ENCODE results near the gene MYO3A. TPM values are rescaled to one million over a fixed set of nuclear protein-coding genes. Genes with fewer than 3 reads are reported as not detected.
"Not testable (repeated sequence)": the region's sequence is repeated elsewhere in the genome, so short reads cannot be mapped to it uniquely, and the experiment has no call there.

Gene MYO3A
- total RNA-seq, 2 experiments from 2014 or later = not detected

DNA sequence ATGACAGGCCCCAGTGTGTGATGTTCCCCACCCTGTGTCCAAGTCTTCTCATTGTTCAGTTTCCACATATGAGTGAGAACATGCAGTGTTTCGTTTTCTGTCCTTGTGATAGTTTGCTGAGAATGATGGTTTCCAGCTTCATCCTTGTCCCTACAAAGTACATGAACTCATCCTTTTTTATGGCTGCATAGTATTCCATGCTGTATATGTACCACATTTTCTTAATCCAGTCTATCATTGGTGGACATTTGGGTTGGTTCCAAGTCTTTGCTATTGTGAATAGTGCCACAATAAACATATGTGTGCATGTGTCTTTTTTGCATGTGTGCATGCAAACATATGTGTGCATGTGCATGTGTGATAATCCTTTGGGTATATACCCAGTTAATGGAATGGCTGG is 163.5 kb downstream of the MYO3A start:
- H3K36me3 Mint-ChIP-seq (ENCODE audit: low read depth); intact Hi-C loops (cut with DNase I, micrococcal nuclease); ATAC-seq; H3K27ac Mint-ChIP-seq; POLR2A ChIA-PET; CTCF ChIA-PET; H3K9me3 Mint-ChIP-seq (ENCODE audit: low read depth); H3K4me1 Mint-ChIP-seq; DNase-seq; H3K4me3 Mint-ChIP-seq; H3K27me3 Mint-ChIP-seq: not testable (repeated sequence)

DNA sequence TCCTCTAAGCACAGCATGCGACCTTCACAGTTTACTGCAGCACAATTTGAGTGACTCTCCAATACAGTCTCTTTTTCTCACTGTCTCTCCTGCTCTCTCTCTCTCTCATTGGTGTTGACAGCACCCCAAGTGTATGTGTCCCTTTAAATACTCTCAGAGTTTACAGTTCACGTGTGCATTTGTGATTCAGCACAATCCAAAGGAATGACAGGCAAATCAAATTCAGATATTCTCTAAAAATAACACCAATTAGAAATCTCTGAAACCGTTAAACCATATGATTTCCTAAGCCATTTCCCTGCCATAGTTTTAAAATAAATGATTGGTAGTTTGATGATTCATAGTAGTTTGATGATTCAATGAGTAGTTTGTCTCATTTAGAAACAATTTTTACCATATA is 178.5 kb downstream of the MYO3A start:
- Mint-ChIP-seq H3K4me3 (no peak overlapping the region), H3K9me3 (ENCODE audit: low read depth) (no peaks in the 10 kb centered on the region), H3K27me3 (peaks cover 13% of the 10 kb centered on the region), H3K4me1 (peaks cover 2% of the 10 kb centered on the region), H3K36me3 (ENCODE audit: low read depth) (no peaks in the 10 kb centered on the region), H3K27ac (no peak overlapping the region)
- CTCF ChIA-PET = interaction anchor here (1.0 kb wide), 1 partner anchor 88 kb away, joined by 3 read pairs; no protein-coding TSS in a partner anchor
- intact Hi-C loops (cut with DNase I, micrococcal nuclease) = no loop called here
- POLR2A ChIA-PET = no interaction called here
- ATAC-seq (no peak), DNase-seq (no peak)

DNA sequence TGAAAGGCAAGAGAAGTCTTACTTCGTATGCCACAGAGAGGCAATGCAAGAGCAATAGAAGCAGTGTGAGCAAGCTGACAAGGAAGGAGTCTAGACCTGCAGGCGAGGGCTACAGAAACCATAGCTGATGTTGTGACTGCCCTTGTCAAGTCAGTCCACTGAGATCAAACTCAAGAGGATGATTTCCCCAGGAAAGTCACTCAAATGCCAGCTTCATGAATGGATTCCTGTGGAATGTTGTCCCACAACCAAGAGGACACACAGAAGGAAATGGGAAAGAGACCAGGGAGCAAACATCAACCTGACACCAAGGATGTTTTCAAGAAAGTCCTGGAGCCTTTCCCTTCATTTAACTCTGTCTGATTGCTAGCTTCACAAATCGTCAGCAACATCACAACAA is 204.6 kb downstream of the MYO3A start:
- ChIA-PET POLR2A (no interaction called here), CTCF (interaction anchor here (1.2 kb wide), 1 partner anchor 13 kb away, joined by 3 read pairs; no protein-coding TSS in a partner anchor)
- DNase-seq (no peak), ATAC-seq (no peak)
- Mint-ChIP-seq H3K4me3 (no peak overlapping the region), H3K27me3 (peaks cover 13% of the 10 kb centered on the region), H3K4me1 (no peaks in the 10 kb centered on the region), H3K36me3 (ENCODE audit: low read depth) (no peaks in the 10 kb centered on the region), H3K27ac (no peak overlapping the region), H3K9me3 (ENCODE audit: low read depth) (peaks cover 7% of the 10 kb centered on the region)
- intact Hi-C loops (cut with DNase I, micrococcal nuclease) = no loop called here

DNA sequence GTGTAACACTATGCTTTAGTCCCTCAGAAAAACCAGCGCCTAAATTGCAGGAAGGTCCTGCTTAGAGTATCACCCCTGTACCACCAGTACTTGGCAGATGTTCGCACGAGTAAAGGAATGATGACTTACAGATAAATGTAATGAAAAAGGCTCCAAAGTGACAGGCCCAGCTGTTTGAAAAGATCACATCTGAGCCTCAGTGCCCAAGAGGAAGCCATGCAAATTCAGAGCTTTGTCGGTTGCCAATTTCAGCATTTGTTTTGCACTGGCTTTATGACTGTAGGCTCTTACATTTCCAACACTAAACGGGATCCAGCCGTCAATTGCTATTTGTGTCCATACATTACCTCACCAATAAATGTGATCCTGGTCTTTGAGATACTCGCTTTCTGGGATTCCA is 222.0 kb downstream of the MYO3A start:
- DNase-seq (no peak), ATAC-seq (no peak)
- Mint-ChIP-seq H3K9me3 (ENCODE audit: low read depth) (no peaks in the 10 kb centered on the region), H3K27ac (no peak overlapping the region), H3K4me1 (no peaks in the 10 kb centered on the region), H3K27me3 (peaks cover 13% of the 10 kb centered on the region), H3K36me3 (ENCODE audit: low read depth) (no peaks in the 10 kb centered on the region), H3K4me3 (no peak overlapping the region)
- ChIA-PET POLR2A (no interaction called here), CTCF (no interaction called here)
- intact Hi-C loops (cut with DNase I, micrococcal nuclease) = no loop called here

DNA sequence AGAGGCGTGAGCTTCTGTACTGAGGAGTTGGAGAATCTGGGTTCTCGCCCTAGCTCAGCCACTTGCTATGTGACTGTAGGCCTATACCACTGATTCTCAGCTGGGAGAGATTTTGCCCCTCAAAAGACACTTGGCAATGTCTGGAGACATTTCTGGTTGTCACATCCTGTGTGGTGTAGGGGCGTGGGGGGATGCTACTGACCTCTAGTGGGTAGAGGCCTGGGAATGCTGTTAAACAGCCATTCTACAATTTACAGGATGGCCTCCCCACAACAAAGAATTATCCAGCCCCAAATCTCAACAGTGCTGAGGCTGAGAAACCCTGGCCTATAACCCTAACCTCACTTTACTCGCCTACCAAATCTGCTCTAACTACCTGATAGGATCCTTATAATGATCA is 223.7 kb downstream of the MYO3A start:
- ATAC-seq = no peak
- CTCF ChIA-PET = interaction anchor here (1.3 to 1.5 kb wide), 2 partner anchors 9 to 16 kb away, joined by 3 to 7 read pairs; no protein-coding TSS in a partner anchor
- no peak for DNase-seq
- POLR2A ChIA-PET = no interaction called here
- Mint-ChIP-seq H3K4me1 (no peaks in the 10 kb centered on the region), H3K27me3 (peaks cover 11% of the 10 kb centered on the region), H3K4me3 (no peak overlapping the region), H3K9me3 (ENCODE audit: low read depth) (no peaks in the 10 kb centered on the region), H3K27ac (no peak overlapping the region), H3K36me3 (ENCODE audit: low read depth) (no peaks in the 10 kb centered on the region)
- intact Hi-C loops (cut with DNase I, micrococcal nuclease) = no loop called here

DNA sequence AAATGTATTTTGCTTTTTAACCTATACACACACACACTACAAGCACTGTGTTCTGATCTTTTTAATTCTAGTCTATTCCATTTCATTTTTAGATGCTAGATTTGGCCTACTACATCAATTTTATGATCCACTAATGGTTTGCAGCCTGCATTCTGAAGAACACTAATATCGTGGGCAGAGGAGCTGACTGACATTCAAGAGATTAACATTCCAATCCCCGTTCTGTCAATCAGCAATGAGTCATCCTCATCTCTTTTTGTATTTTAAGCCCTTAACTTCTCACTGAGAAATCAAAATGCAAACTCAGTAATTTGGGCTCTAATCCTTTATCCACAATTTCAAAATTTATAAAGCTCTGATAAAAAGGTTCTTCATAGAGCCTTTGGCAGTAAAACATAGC is 235.4 kb downstream of the MYO3A start:
- Mint-ChIP-seq H3K9me3 (ENCODE audit: low read depth) (no peaks in the 10 kb centered on the region), H3K27me3 (peaks cover 17% of the 10 kb centered on the region), H3K27ac (no peak overlapping the region), H3K4me3 (no peak overlapping the region), H3K36me3 (ENCODE audit: low read depth) (no peaks in the 10 kb centered on the region), H3K4me1 (no peaks in the 10 kb centered on the region)
- no peak for ATAC-seq
- ChIA-PET CTCF (no interaction called here), POLR2A (interaction anchor here (0.6 kb wide), 1 partner anchor 56 kb away, joined by 3 read pairs; no protein-coding TSS in a partner anchor)
- intact Hi-C loops (cut with DNase I, micrococcal nuclease) = no loop called here
- no peak for DNase-seq

DNA sequence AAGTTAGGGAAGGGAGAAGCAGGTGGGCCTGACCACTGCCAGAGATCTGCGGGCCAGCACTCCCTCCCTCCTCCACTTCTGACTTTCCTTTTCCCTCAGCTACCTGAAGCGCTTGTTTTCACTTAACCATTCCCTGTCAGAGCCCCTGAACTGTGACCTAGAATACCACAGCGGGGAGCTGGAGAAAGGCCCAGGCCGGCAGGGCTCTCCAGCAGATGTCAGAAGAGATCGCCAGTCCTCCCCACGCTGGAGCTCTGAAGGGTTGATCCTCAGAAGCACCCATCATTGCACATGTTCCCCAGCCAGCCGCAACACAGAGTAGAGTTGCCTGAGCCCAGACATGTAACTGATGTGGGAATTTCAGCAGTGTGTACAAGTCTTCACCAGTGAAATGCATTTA is 238.1 kb downstream of the MYO3A start:
- DNase-seq = no peak
- no peak overlapping the region for H3K4me3 Mint-ChIP-seq
- no peaks in the 10 kb centered on the region for H3K9me3 Mint-ChIP-seq (ENCODE audit: low read depth)
- H3K4me1 Mint-ChIP-seq = no peaks in the 10 kb centered on the region
- ChIA-PET POLR2A (interaction anchor here (0.6 kb wide), 1 partner anchor 79 kb away, joined by 8 read pairs; no protein-coding TSS in a partner anchor), CTCF (no interaction called here)
- H3K27ac Mint-ChIP-seq = no peak overlapping the region
- intact Hi-C loops (cut with DNase I, micrococcal nuclease) = no loop called here
- ATAC-seq = no peak
- peaks cover 21% of the 10 kb centered on the region for H3K27me3 Mint-ChIP-seq
- no peaks in the 10 kb centered on the region for H3K36me3 Mint-ChIP-seq (ENCODE audit: low read depth)

DNA sequence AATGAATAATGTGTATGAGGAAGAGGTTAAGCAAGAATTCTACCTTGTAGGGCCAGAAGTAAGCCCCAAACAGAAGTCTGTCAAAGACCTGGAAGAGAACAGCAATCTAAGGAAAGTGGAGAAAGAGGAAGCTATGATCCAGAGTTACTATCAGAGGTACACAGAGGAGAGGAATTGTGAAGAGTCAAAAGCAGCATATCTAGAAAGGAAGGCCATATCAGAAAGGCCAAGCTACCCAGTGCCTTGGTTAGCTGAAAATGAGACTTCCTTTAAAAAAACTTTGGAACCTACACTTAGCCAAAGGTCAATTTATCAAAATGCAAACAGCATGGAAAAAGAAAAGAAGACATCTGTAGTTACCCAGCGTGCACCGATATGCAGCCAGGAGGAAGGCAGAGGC is 239.8 kb downstream of the MYO3A start:
- no peaks in the 10 kb centered on the region for H3K9me3 Mint-ChIP-seq (ENCODE audit: low read depth)
- intact Hi-C loops (cut with DNase I, micrococcal nuclease) = no loop called here
- H3K4me1 Mint-ChIP-seq = no peaks in the 10 kb centered on the region
- H3K27ac Mint-ChIP-seq = no peak overlapping the region
- no peak overlapping the region for H3K4me3 Mint-ChIP-seq
- H3K27me3 Mint-ChIP-seq = peaks cover 21% of the 10 kb centered on the region
- CTCF ChIA-PET = no interaction called here
- no peak for ATAC-seq
- POLR2A ChIA-PET = no interaction called here
- DNase-seq = no peak
- H3K36me3 Mint-ChIP-seq (ENCODE audit: low read depth) = no peaks in the 10 kb centered on the region

DNA sequence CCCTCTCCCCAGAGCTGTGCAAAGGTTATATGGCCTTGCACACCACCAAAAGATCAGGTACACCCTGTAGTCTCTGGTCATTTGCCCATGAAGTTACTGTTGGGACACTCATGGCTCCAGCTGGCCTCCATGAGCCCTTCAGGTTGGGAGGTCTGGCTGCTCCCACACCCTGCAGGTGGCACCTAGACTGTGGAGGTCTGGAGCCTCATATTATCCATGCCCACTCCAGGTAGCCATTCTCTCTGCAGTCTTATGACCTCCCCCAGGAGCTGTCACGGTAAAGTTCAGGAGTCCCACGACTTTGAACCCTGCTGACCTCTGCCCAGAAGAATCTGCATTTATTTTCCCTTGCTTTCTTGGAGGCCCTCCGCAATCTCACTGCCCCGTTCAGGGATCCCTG is 243.3 kb downstream of the MYO3A start:
- DNase-seq (no peak), ATAC-seq (no peak)
- intact Hi-C loops (cut with DNase I, micrococcal nuclease) = no loop called here
- POLR2A ChIA-PET = no interaction called here
- CTCF ChIA-PET = no interaction called here
- H3K9me3 Mint-ChIP-seq (ENCODE audit: low read depth) = no peaks in the 10 kb centered on the region
- H3K27ac Mint-ChIP-seq = no peak overlapping the region
- H3K4me3 Mint-ChIP-seq = no peak overlapping the region
- no peaks in the 10 kb centered on the region for H3K4me1 Mint-ChIP-seq
- H3K27me3 Mint-ChIP-seq = peaks cover 13% of the 10 kb centered on the region
- no peaks in the 10 kb centered on the region for H3K36me3 Mint-ChIP-seq (ENCODE audit: low read depth)

DNA sequence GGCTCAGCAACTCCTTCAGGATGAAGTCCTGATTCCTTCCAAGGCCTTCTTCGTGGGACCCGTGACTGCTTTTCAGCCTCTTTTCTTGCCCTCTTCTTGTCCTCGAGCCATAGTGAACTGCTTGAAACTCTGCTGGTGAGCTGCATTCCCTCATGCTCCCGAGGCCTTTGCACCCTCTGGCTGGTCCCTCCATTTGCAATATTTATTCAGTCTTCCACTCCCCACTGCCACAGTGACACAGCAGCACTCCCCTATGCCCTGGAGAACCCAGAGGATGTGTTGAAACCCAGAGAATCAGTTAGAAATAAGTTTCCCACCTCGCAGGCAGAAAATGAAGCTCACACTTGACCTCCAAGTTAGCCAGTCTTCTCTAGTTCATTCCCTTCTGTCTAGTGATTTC is 260.2 kb downstream of the MYO3A start:
- Mint-ChIP-seq H3K9me3 (ENCODE audit: low read depth) (no peaks in the 10 kb centered on the region), H3K27ac (no peak overlapping the region), H3K36me3 (ENCODE audit: low read depth) (no peaks in the 10 kb centered on the region), H3K4me1 (peaks cover 7% of the 10 kb centered on the region), H3K27me3 (peaks cover 9% of the 10 kb centered on the region), H3K4me3 (no peak overlapping the region)
- ChIA-PET CTCF (no interaction called here), POLR2A (no interaction called here)
- DNase-seq (no peak), ATAC-seq (no peak)
- intact Hi-C loops (cut with DNase I, micrococcal nuclease) = no loop called here

DNA sequence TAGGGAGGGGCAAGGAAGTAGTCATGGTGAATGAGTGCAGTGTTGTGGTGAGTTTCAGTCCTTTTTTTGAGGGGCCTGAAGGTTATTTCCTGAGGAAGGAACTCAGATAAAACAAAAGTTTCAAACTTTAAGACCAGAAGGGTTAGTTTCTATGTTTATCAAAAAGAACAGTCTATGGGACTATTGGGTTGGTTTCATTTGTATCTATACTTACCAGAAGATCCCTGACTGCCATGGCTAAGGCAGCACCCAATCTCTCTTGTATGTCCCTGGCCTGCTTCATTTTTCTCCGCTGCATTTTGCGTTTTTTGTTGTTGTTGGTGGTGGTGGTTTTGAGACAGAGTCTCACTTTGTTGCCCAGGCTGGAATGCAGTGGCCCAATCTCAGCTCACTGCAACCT is 263.2 kb downstream of the MYO3A start:
- CTCF ChIA-PET = no interaction called here
- DNase-seq (no peak), ATAC-seq (no peak)
- intact Hi-C loops (cut with DNase I, micrococcal nuclease) = no loop called here
- peaks cover 7% of the 10 kb centered on the region for H3K4me1 Mint-ChIP-seq
- H3K9me3 Mint-ChIP-seq (ENCODE audit: low read depth) = no peaks in the 10 kb centered on the region
- H3K4me3 Mint-ChIP-seq = no peak overlapping the region
- peaks cover 2% of the 10 kb centered on the region for H3K27me3 Mint-ChIP-seq
- no peaks in the 10 kb centered on the region for H3K36me3 Mint-ChIP-seq (ENCODE audit: low read depth)
- POLR2A ChIA-PET = no interaction called here
- no peak overlapping the region for H3K27ac Mint-ChIP-seq

DNA sequence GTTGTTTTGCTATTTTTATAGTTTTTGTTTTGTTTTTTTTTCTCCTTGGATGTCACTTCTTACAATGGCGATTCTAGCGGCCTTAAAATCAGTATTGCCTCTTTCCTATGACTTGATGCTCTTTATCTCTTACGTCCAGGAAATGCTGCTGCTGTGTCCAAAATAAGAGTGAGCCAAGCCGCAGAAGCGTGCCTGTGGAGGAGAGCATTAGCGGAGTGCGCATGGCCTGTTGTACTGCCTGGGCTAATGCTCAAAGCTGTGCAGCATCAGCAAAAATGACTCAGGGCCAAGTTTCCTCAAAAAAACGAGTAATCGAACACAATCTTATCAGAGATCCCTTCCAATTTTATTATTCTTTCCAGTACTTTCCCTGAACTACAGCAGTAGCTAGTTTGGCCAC is 264.1 kb downstream of the MYO3A start:
- Mint-ChIP-seq H3K27me3 (peaks cover 2% of the 10 kb centered on the region), H3K27ac (no peak overlapping the region), H3K36me3 (ENCODE audit: low read depth) (no peaks in the 10 kb centered on the region), H3K4me3 (no peak overlapping the region), H3K9me3 (ENCODE audit: low read depth) (no peaks in the 10 kb centered on the region), H3K4me1 (peaks cover 7% of the 10 kb centered on the region)
- no peak for DNase-seq
- no peak for ATAC-seq
- CTCF ChIA-PET = interaction anchor here (0.7 kb wide), 1 partner anchor 155 kb away, joined by 4 read pairs; no protein-coding TSS in a partner anchor
- intact Hi-C loops (cut with DNase I, micrococcal nuclease) = no loop called here
- POLR2A ChIA-PET = no interaction called here

DNA sequence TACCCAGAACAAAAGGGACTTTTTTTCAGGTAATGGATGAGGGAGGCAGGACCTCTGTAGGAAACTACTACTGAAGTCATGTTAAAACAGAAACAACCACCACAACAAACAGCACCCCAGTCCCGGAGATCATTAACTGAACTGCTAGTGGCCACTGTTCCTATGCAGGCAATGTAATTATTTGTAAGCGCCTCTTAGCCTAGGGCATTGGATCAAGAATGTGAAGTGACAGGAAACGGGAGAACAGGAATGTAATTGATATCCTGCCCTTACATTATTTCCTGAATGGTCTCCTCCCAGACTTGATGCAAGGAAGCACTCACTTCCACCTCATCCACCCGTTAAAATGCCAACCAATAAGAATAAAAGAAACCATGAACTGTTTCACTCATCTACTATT is 265.8 kb downstream of the MYO3A start:
- Mint-ChIP-seq H3K9me3 (ENCODE audit: low read depth) (no peaks in the 10 kb centered on the region), H3K4me3 (no peak overlapping the region), H3K36me3 (ENCODE audit: low read depth) (no peaks in the 10 kb centered on the region), H3K4me1 (peaks cover 7% of the 10 kb centered on the region), H3K27ac (no peak overlapping the region), H3K27me3 (peaks cover 4% of the 10 kb centered on the region)
- CTCF ChIA-PET = no interaction called here
- intact Hi-C loops (cut with DNase I, micrococcal nuclease) = no loop called here
- POLR2A ChIA-PET = no interaction called here
- no peak for DNase-seq
- no peak for ATAC-seq
